ENCODE measurements around the gene CYB561.

CYB561 gene

GRCh38 chr17:63452046-63452961 is 6.2 kb upstream of the CYB561 start:
- no peak for TF ChIP-seq EZH2phosphoT487 (IDR thresholded peaks at IDR 0.05; ENCODE audit: borderline replicate concordance)
- TF ChIP-seq, protein P1, sequence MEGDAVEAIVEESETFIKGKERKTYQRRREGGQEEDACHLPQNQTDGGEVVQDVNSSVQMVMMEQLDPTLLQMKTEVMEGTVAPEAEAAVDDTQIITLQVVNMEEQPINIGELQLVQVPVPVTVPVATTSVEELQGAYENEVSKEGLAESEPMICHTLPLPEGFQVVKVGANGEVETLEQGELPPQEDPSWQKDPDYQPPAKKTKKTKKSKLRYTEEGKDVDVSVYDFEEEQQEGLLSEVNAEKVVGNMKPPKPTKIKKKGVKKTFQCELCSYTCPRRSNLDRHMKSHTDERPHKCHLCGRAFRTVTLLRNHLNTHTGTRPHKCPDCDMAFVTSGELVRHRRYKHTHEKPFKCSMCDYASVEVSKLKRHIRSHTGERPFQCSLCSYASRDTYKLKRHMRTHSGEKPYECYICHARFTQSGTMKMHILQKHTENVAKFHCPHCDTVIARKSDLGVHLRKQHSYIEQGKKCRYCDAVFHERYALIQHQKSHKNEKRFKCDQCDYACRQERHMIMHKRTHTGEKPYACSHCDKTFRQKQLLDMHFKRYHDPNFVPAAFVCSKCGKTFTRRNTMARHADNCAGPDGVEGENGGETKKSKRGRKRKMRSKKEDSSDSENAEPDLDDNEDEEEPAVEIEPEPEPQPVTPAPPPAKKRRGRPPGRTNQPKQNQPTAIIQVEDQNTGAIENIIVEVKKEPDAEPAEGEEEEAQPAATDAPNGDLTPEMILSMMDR (conservative IDR thresholded peaks at IDR 0.05; ENCODE audit: low read length) = no peak

GRCh38 chr17:63451150-63451549 is 5.0 kb upstream of the CYB561 start:
- no peaks in the 10 kb centered on the region for H4K20me1 ChIP-seq (ENCODE audit: insufficient read depth, low read length, poor library complexity, severe bottlenecking)
- H3K79me2 ChIP-seq (ENCODE audit: insufficient read depth, low read length) = no peaks in the 10 kb centered on the region
- no peak overlapping the region for H2AFZ ChIP-seq (ENCODE audit: low read length)
- H3K9ac ChIP-seq (ENCODE audit: low read depth, low read length, poor library complexity, severe bottlenecking) = no peak overlapping the region
- H3F3A ChIP-seq (ENCODE audit: low read depth) = no peaks in the 10 kb centered on the region
- H3K4me2 ChIP-seq (ENCODE audit: low read depth, low read length, poor library complexity, severe bottlenecking) = peak overlapping the region; percentile 49
- TF ChIP-seq, protein P1 (conservative IDR thresholded peaks at IDR 0.05; ENCODE audit: low read length) = no peak
- TF ChIP-seq EZH2phosphoT487 (IDR thresholded peaks at IDR 0.05; ENCODE audit: borderline replicate concordance) = no peak
- no peaks in the 10 kb centered on the region for H3K27me3 ChIP-seq (ENCODE audit: insufficient read depth, low read length, poor library complexity, severe bottlenecking)
- H3K4me3 ChIP-seq (ENCODE audit: low read length, poor library complexity, severe bottlenecking) = no peak overlapping the region
- H3K9me2 ChIP-seq (replicated peaks; ENCODE audit: low read depth, low read length) = no peaks in the 10 kb centered on the region
- H3K9me3 ChIP-seq (ENCODE audit: insufficient read depth, low read depth, low read length) = no peaks in the 10 kb centered on the region
- H3K36me3 ChIP-seq (ENCODE audit: insufficient read depth, low read length) = no peaks in the 10 kb centered on the region
- H3K4me1 ChIP-seq (ENCODE audit: insufficient read depth, low read length, poor library complexity, severe bottlenecking) = peaks cover 56% of the 10 kb centered on the region

More at GRCh38 chr17:63452046-63452961, 6.2 kb upstream of the CYB561 start:
- H3K4me2 ChIP-seq (ENCODE audit: low read depth, low read length, poor library complexity, severe bottlenecking) = no peak overlapping the region
- peaks cover 48% of the 10 kb centered on the region for H3K4me1 ChIP-seq (ENCODE audit: insufficient read depth, low read length, poor library complexity, severe bottlenecking)
- no peak overlapping the region for H3K4me3 ChIP-seq (ENCODE audit: low read length, poor library complexity, severe bottlenecking)
- H4K20me1 ChIP-seq (ENCODE audit: insufficient read depth, low read length, poor library complexity, severe bottlenecking) = no peaks in the 10 kb centered on the region
- no peaks in the 10 kb centered on the region for H3K36me3 ChIP-seq (ENCODE audit: insufficient read depth, low read length)
- no peak overlapping the region for H3K9ac ChIP-seq (ENCODE audit: low read depth, low read length, poor library complexity, severe bottlenecking)
- no peak overlapping the region for H2AFZ ChIP-seq (ENCODE audit: low read length)
- no peaks in the 10 kb centered on the region for H3K79me2 ChIP-seq (ENCODE audit: insufficient read depth, low read length)
- no peaks in the 10 kb centered on the region for H3K9me2 ChIP-seq (replicated peaks; ENCODE audit: low read depth, low read length)
- H3K27me3 ChIP-seq (ENCODE audit: insufficient read depth, low read length, poor library complexity, severe bottlenecking) = no peaks in the 10 kb centered on the region
- no peaks in the 10 kb centered on the region for H3F3A ChIP-seq (ENCODE audit: low read depth)
- no peaks in the 10 kb centered on the region for H3K9me3 ChIP-seq (ENCODE audit: insufficient read depth, low read depth, low read length)

- Histone ChIP-seq H3F3A (ENCODE audit: low read depth) (no peaks in the 10 kb centered on the region), H3K36me3 (ENCODE audit: insufficient read depth, low read length) (no peaks in the 10 kb centered on the region), H4K20me1 (ENCODE audit: insufficient read depth, low read length, poor library complexity, severe bottlenecking) (no peaks in the 10 kb centered on the region), H3K4me2 (ENCODE audit: low read depth, low read length, poor library complexity, severe bottlenecking) (peak overlapping the region; percentile 49), H3K27me3 (ENCODE audit: insufficient read depth, low read length, poor library complexity, severe bottlenecking) (no peaks in the 10 kb centered on the region), H3K4me1 (ENCODE audit: insufficient read depth, low read length, poor library complexity, severe bottlenecking) (peaks cover 56% of the 10 kb centered on the region), H3K9me2 (replicated peaks; ENCODE audit: low read depth, low read length) (no peaks in the 10 kb centered on the region), H3K9me3 (ENCODE audit: insufficient read depth, low read depth, low read length) (no peaks in the 10 kb centered on the region), H2AFZ (ENCODE audit: low read length) (0 out of 2 replicates have a peak overlapping the region, but pooled peaks have one; percentile 54), H3K9ac (ENCODE audit: low read depth, low read length, poor library complexity, severe bottlenecking) (peak overlapping the region; percentile 23), H3K79me2 (ENCODE audit: insufficient read depth, low read length) (no peaks in the 10 kb centered on the region), H3K4me3 (ENCODE audit: low read length, poor library complexity, severe bottlenecking) (peak overlapping the region; percentile 16)
- TF ChIP-seq, protein P1 (conservative IDR thresholded peaks at IDR 0.05; ENCODE audit: low read length) = no peak
- TF ChIP-seq EZH2phosphoT487 (IDR thresholded peaks at IDR 0.05; ENCODE audit: borderline replicate concordance) = no peak
Observed at GRCh38 chr17:63450551-63450950, 4.4 kb upstream of the CYB561 start.

All from Loucy (cell line).